Tibial nerve (tissue), 4 donors: ENCODE data around the gene PXT1. TPM values are rescaled to one million over a fixed set of nuclear protein-coding genes. Genes with fewer than 3 reads are reported as not detected.

Source experiments
- DNase-seq, 2 donors: peaks; one replicate each; pipeline ENCODE4 v3.0.0-alpha.2; 2019; ENCODE audit warnings: low spot score in 2 of 2
- H3K27ac ChIP-seq, 4 donors: fragments of 200-600 bp; sonication (generic) in 3 of 4; one replicate each; pipeline ENCODE4 v1.5.1; 2017 to 2019; ENCODE audit warnings: mild to moderate bottlenecking in 1 of 4
- H3K27me3 ChIP-seq, 2 donors: fragments of 200-600 bp; sonication (generic) in 1 of 2; one replicate each; pipeline versions ENCODE4 v1.5.1 to v1.6.0; 2017 to 2019
- H3K36me3 ChIP-seq, 3 donors: fragments of 200-600 bp; sonication (generic); one replicate each; pipeline ENCODE4 v1.5.1; 2018 to 2019
- H3K4me1 ChIP-seq, 4 donors: fragments of 200-600 bp; sonication (generic) in 3 of 4; one replicate each; pipeline ENCODE4 v1.5.1; 2017 to 2019
- H3K4me3 ChIP-seq, 4 donors: fragments of 200-600 bp; sonication (generic) in 3 of 4; one replicate each; pipeline ENCODE4 v1.5.1; 2017 to 2019; ENCODE audit warnings: mild to moderate bottlenecking in 1 of 4, moderate library complexity in 1 of 4
- H3K9me3 ChIP-seq, 4 donors: fragments of 200-600 bp; sonication (generic) in 3 of 4; one replicate each; pipeline ENCODE4 v1.5.1; 2017 to 2019
- EP300 ChIP-seq, 2 donors: sonication (generic); formaldehyde crosslinking; IDR thresholded peaks; one replicate each; pipeline ENCODE4 v1.6.1; 2017; ENCODE audit warnings: antibody characterized with exemption in 2 of 2, mild to moderate bottlenecking in 1 of 2
- POLR2A ChIP-seq, 2 donors: fragments of 450-650 bp; IDR thresholded peaks; one replicate each; pipeline ENCODE4 v1.6.1; 2017; ENCODE audit warnings: antibody characterized with exemption in 2 of 2, mild to moderate bottlenecking in 2 of 2, moderate library complexity in 2 of 2
- WGBS, 2 donors: methylation state at CpG; one replicate each; pipeline ENCODE4 v1.1.5; 2018; 5-methylcytosine and 5-hydroxymethylcytosine counted together
- total RNA-seq, 4 donors: library from RNA; depleted of rRNA; stranded (reverse); fragments of >200 nt; gene quantifications; one replicate each; pipeline ENCODE4 v1.1.0, GENCODE V29; 2016
- TF ChIP-seq, protein P1 (sequence below), 5 experiments: fragments of 200-600 bp in 3 of 5; fragments of 450-650 bp in 2 of 5; sonication (generic) in 3 of 5; IDR thresholded peaks; one replicate each; pipeline ENCODE4 v1.5.1; 2016 to 2019; ENCODE audit warnings: antibody characterized with exemption in 5 of 5, mild to moderate bottlenecking in 3 of 5, moderate library complexity in 2 of 5

The PXT1 gene
- total RNA-seq, 4 donors from 2014 or later = not detected

DNA sequence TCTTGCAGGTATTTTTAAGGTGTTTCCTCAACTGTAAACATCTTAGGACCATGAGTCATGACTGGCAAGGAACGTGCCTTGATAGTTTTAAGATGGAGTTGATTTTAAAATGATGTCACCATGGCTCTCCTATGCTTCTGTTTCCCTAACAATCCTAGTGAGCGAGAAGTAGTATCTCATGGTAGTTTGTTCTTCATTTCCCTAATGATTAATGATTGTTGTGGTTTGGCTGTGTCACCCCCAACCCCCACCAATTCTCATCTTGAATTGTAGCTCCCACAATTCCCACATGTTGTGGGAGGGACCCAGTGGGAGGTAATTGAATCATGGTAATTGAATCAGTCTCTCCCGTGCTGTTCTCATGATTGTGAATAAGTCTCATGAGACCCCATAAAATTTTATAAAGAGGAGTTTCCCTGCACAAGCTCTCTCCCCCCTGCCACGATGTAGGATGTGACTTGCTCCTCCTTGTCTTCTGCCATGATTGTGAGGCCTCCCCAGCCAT lies 89.2 kb downstream of the PXT1 start:
- Histone ChIP-seq H3K4me1 (peaks cover 0 to 35% (median 22%) of the 10 kb centered on the region in 4 donors), H3K4me3 (no peak overlapping the region), H3K9me3 (no peaks in the 10 kb centered on the region), H3K36me3 (no peaks in the 10 kb centered on the region), H3K27ac (no peak overlapping the region), H3K27me3 (no peaks in the 10 kb centered on the region)
- TF ChIP-seq POLR2A (IDR thresholded peaks at IDR 0.05) (no peak), EP300 (IDR thresholded peaks at IDR 0.05) (no peak)
- TF ChIP-seq, protein P1, sequence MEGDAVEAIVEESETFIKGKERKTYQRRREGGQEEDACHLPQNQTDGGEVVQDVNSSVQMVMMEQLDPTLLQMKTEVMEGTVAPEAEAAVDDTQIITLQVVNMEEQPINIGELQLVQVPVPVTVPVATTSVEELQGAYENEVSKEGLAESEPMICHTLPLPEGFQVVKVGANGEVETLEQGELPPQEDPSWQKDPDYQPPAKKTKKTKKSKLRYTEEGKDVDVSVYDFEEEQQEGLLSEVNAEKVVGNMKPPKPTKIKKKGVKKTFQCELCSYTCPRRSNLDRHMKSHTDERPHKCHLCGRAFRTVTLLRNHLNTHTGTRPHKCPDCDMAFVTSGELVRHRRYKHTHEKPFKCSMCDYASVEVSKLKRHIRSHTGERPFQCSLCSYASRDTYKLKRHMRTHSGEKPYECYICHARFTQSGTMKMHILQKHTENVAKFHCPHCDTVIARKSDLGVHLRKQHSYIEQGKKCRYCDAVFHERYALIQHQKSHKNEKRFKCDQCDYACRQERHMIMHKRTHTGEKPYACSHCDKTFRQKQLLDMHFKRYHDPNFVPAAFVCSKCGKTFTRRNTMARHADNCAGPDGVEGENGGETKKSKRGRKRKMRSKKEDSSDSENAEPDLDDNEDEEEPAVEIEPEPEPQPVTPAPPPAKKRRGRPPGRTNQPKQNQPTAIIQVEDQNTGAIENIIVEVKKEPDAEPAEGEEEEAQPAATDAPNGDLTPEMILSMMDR (IDR thresholded peaks at IDR 0.05) = no peak
- no peak for DNase-seq
- WGBS, 2 donors = 48 to 62% methylated on average over 4 of the region's 4 CpGs

DNA sequence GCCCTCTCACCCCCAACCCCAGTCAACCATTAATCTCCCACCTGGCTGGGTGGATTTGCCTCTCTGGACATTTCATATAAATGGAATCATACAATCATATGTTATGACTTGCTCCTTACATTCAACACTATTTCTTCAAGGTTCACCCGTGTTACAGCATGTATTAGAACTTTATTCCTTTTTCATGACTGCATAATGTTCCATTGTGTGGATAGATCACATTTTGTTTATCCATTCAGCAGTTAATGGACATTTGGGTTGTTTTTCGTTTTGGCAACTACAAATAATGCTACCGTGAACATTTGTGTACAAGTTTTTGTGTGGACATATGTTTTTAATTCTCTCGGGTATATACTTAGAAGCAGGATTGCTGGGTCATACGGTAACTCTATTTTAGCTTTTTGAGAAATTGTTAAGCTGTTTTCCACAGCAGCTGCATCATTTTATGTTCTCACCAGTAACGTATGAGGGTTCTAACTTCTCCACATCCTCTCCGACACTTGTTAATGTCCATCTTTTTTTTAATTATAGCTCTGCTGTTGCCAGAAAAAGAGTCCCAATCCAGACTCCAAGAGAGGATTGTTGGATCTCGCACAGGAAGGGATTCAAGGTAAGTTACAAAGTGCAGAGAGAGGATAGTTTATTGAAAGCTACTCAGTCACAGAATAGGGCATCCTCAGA lies 90.0 kb downstream of the PXT1 start:
- H3K9me3 ChIP-seq = no peaks in the 10 kb centered on the region
- DNase-seq = no peak
- 88 to 92% methylated on average over 8 of the region's 8 CpGs for WGBS, 2 donors
- H3K27me3 ChIP-seq = no peaks in the 10 kb centered on the region
- no peak overlapping the region for H3K4me3 ChIP-seq
- H3K4me1 ChIP-seq = peaks cover 0 to 27% (median 15%) of the 10 kb centered on the region in 4 donors
- H3K27ac ChIP-seq = no peak overlapping the region
- H3K36me3 ChIP-seq = no peaks in the 10 kb centered on the region
- TF ChIP-seq, protein P1 (IDR thresholded peaks at IDR 0.05) = no peak
- no peak for TF ChIP-seq EP300 (IDR thresholded peaks at IDR 0.05)
- no peak for TF ChIP-seq POLR2A (IDR thresholded peaks at IDR 0.05)

DNA sequence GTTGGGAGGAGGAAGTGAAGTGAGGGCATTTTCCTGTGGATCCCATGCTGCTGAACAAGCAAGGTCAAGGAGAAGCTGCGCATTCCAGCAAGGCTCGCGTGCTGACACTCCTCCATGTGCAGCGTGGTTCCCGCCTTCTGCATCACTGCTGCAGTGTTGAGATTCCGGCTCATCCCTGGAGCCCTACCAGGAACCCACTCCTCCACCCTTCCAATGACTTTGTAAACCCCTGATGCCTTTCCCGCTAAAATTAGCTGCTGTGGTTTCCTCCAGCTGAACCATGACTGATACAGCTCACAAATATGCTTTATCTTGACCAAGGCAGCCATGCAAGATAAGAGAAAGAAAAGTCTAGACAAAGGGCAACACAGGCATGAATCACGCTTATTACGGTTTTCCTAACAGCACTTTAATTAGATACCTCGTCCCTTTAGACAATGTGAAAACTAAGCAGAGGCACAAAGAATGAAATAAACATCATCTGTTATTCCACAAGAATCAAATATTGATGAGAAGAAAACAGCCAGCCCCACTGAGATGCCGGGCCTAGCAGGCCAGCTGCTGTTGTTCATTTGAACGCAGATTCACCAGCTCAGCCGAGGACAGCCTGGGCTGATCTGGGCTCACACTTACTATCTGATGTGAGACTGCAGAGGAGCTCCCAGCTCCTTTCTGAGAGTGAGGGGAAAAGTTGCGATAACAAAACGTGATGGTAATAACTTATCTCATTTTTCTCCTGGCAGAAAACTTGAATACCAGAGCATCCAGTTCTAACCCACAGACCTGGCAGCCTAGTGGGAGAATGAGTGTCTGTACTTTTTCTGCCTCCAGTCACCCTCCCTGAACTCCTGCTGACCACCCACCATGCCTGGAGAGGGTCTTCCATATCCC lies 91.7 kb downstream of the PXT1 start:
- WGBS, 2 donors = 45 to 50% methylated on average over 15 of the region's 15 CpGs
- H3K9me3 ChIP-seq = no peaks in the 10 kb centered on the region
- no peaks in the 10 kb centered on the region for H3K27me3 ChIP-seq
- peak overlapping the region in 3 of 4 donors; percentile 29 to 66 (median 63) for H3K27ac ChIP-seq
- peak in 1 of 2 donors; percentile 65 for TF ChIP-seq EP300 (IDR thresholded peaks at IDR 0.05)
- TF ChIP-seq, protein P1 (IDR thresholded peaks at IDR 0.05) = no peak
- no peak overlapping the region for H3K4me3 ChIP-seq
- no peak for DNase-seq
- no peaks in the 10 kb centered on the region for H3K36me3 ChIP-seq
- peaks cover 0 to 22% (median 10%) of the 10 kb centered on the region in 4 donors for H3K4me1 ChIP-seq

DNA sequence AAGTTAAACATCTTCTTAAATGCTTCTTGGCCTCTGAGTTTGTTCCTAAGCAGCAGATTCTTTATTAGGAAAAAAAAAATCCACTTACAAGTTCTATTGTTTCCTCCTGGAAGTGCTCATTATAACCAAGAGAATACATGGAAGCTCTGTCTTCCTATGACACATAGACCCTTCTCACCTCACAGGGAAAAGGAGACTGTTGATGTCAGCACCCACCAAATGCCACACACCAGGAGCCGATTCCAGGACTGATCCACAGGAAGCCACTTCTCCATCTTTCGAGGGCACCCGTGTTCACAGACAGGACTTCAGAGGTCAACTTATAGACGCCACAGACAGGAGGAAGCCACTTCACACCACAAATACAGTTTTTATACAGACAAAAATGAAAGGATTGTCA lies 92.6 kb downstream of the PXT1 start:
- DNase-seq = no peak
- TF ChIP-seq, protein P1 (IDR thresholded peaks at IDR 0.05) = no peak
- TF ChIP-seq EP300 (IDR thresholded peaks at IDR 0.05) (no peak), POLR2A (IDR thresholded peaks at IDR 0.05) (no peak)
- Histone ChIP-seq H3K4me3 (no peak overlapping the region), H3K27me3 (no peaks in the 10 kb centered on the region), H3K27ac (peak overlapping the region in 3 of 4 donors; percentile 29 to 66 (median 63)), H3K36me3 (no peaks in the 10 kb centered on the region), H3K9me3 (no peaks in the 10 kb centered on the region), H3K4me1 (peaks cover 0 to 22% (median 10%) of the 10 kb centered on the region in 4 donors)
- WGBS, 2 donors = 73 to 80% methylated on average over 4 of the region's 4 CpGs

DNA sequence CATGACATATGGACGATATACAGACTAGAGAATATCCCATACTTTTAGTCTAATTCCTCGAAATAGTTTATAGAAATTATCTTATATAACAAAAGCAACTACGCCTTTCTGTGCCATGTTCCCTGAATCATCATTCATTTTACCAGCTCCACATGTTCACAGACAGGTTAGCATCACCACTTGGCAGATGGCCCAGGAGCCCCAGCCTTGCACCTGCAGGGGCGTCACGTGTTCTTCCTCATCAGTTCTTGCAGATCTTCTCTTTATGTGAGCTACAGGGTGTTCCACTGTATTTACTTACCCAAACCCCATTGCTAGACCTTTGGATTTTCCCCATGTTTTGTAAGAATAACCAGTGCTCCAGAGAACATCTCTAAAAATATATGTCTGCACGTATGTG lies 93.4 kb downstream of the PXT1 start:
- DNase-seq = no peak
- Histone ChIP-seq H3K27me3 (no peaks in the 10 kb centered on the region), H3K36me3 (no peaks in the 10 kb centered on the region), H3K27ac (no peak overlapping the region), H3K4me3 (no peak overlapping the region), H3K9me3 (no peaks in the 10 kb centered on the region), H3K4me1 (peaks cover 0 to 22% (median 10%) of the 10 kb centered on the region in 4 donors)
- 83 to 95% methylated on average over 6 of the region's 6 CpGs for WGBS, 2 donors
- TF ChIP-seq POLR2A (IDR thresholded peaks at IDR 0.05) = no peak
- no peak for TF ChIP-seq EP300 (IDR thresholded peaks at IDR 0.05)
- TF ChIP-seq, protein P1 (IDR thresholded peaks at IDR 0.05) = no peak
